HEK293 (cell line): ENCODE results near the gene CUL3.

Experiments used
- CTCF ChIA-PET: fragments of 350-600 bp; formaldehyde crosslinking; extraction: SDS; loops from one replicate; lab custom pipeline; 2021; ENCODE audit warnings: antibody characterized with exemption; lab: Yijun Ruan, JAX
- POLR2A ChIA-PET: fragments of 300-600 bp; formaldehyde crosslinking; extraction: SDS; loops from one replicate; lab custom pipeline; 2020; ENCODE audit warnings: antibody characterized with exemption, inconsistent platforms; lab: Yijun Ruan, JAX
- H3K27ac ChIP-seq: fragments of 200-500 bp; sonication (Bioruptor generic); 2 replicates; pipeline ENCODE4 v1.5.1; 2014; ENCODE audit warnings: low read depth, low read length, control low read depth, inconsistent platforms; ENCODE audit errors: extremely low read depth
- H3K36me3 ChIP-seq, 2 experiments: fragments of 200-500 bp in 1 of 2; sonication (Bioruptor generic) in 1 of 2; 1 replicate in 1 of 2; 2 replicates in 1 of 2; pipeline ENCODE4 v1.5.1; 2014 to 2017; ENCODE audit warnings: inconsistent platforms in 2 of 2, low read length in 2 of 2; ENCODE audit not compliant: control insufficient read depth in 2 of 2, insufficient read depth in 1 of 2
- H3K4me1 ChIP-seq: fragments of 200-500 bp; sonication (Bioruptor generic); 2 replicates; pipeline ENCODE4 v1.5.1; 2014; ENCODE audit warnings: mild to moderate bottlenecking, low read length, inconsistent platforms; ENCODE audit not compliant: control insufficient read depth, insufficient read depth
- H3K4me3 ChIP-seq: 2 replicates; pipeline ENCODE4 v1.5.1; 2011; ENCODE audit warnings: low read depth, mild to moderate bottlenecking, control low read depth, low read length, moderate library complexity
- H3K9me3 ChIP-seq: fragments of 200-500 bp; sonication (Bioruptor generic); 2 replicates; pipeline ENCODE4 v1.5.1; 2014; ENCODE audit warnings: low read depth, low read length, inconsistent platforms; ENCODE audit not compliant: control insufficient read depth, insufficient read depth
- BCL11B ChIP-seq: fragments of 450-650 bp; formaldehyde crosslinking; IDR thresholded peaks from 2 replicates; pipeline ENCODE4 v1.5.1; 2016; ENCODE audit warnings: low read depth, missing biosample characterization, missing genetic modification characterization
- GLIS2 ChIP-seq: fragments of 450-650 bp; formaldehyde crosslinking; IDR thresholded peaks from 2 replicates; pipeline ENCODE4 v1.5.1; 2016; ENCODE audit warnings: missing biosample characterization, missing genetic modification characterization
- HOXA7 ChIP-seq: sonication (generic); formaldehyde crosslinking; IDR thresholded peaks from 2 replicates; pipeline ENCODE4 v1.8.1; 2022; ENCODE audit warnings: missing genetic modification reagents, borderline replicate concordance
- KLF8 ChIP-seq: fragments of 450-650 bp; formaldehyde crosslinking; IDR thresholded peaks from 2 replicates; pipeline ENCODE4 v1.5.1; 2016; ENCODE audit warnings: missing biosample characterization, missing genetic modification characterization
- KLF9 ChIP-seq: fragments of 450-650 bp; formaldehyde crosslinking; IDR thresholded peaks from 2 replicates; pipeline ENCODE4 v1.5.1; 2016; ENCODE audit warnings: missing biosample characterization, missing genetic modification characterization, low read depth
- ZBTB17 ChIP-seq: fragments of 450-650 bp; formaldehyde crosslinking; IDR thresholded peaks from 2 replicates; pipeline ENCODE4 v1.5.1; 2016; ENCODE audit warnings: missing biosample characterization, missing genetic modification characterization
- ZEB2 ChIP-seq: fragments of 450-650 bp; formaldehyde crosslinking; IDR thresholded peaks from 2 replicates; pipeline ENCODE4 v1.5.1; 2016; ENCODE audit warnings: missing biosample characterization, missing genetic modification characterization
- ZFP41 ChIP-seq: fragments of 450-650 bp; formaldehyde crosslinking; IDR thresholded peaks from 2 replicates; pipeline ENCODE4 v1.5.1; 2016; ENCODE audit warnings: missing biosample characterization, missing genetic modification characterization, borderline replicate concordance
- ZNF157 ChIP-seq: fragments of 450-650 bp; formaldehyde crosslinking; IDR thresholded peaks from 2 replicates; pipeline ENCODE4 v1.5.1; 2016; ENCODE audit warnings: missing biosample characterization, missing genetic modification characterization
- ZNF175 ChIP-seq: fragments of 450-650 bp; formaldehyde crosslinking; IDR thresholded peaks from 2 replicates; pipeline ENCODE4 v1.5.1; 2016; ENCODE audit warnings: missing biosample characterization, missing genetic modification characterization
- ZNF202 ChIP-seq: fragments of 450-650 bp; formaldehyde crosslinking; IDR thresholded peaks from 2 replicates; pipeline ENCODE4 v1.5.1; 2016; ENCODE audit warnings: missing biosample characterization, missing genetic modification characterization, borderline replicate concordance
- ZNF23 ChIP-seq: fragments of 450-650 bp; formaldehyde crosslinking; IDR thresholded peaks from 2 replicates; pipeline ENCODE4 v1.5.1; 2016; ENCODE audit warnings: missing biosample characterization, missing genetic modification characterization, borderline replicate concordance
- ZNF292 ChIP-seq: fragments of 450-650 bp; formaldehyde crosslinking; IDR thresholded peaks from 2 replicates; pipeline ENCODE4 v1.5.1; 2016; ENCODE audit warnings: low read depth, missing biosample characterization, missing genetic modification characterization, borderline replicate concordance
- ZNF324 ChIP-seq: fragments of 450-650 bp; formaldehyde crosslinking; IDR thresholded peaks from 2 replicates; pipeline ENCODE4 v1.5.1; 2016; ENCODE audit warnings: missing biosample characterization, missing genetic modification characterization
- ZNF37A ChIP-seq: fragments of 450-650 bp; IDR thresholded peaks from 2 replicates; pipeline ENCODE4 v1.5.1; 2018; ENCODE audit warnings: missing biosample characterization, missing genetic modification characterization
- ZNF416 ChIP-seq: fragments of 450-650 bp; formaldehyde crosslinking; IDR thresholded peaks from 2 replicates; pipeline ENCODE4 v1.5.1; 2016; ENCODE audit warnings: missing biosample characterization, missing genetic modification characterization
- ZNF544 ChIP-seq: fragments of 450-650 bp; formaldehyde crosslinking; IDR thresholded peaks from 2 replicates; pipeline ENCODE4 v1.5.0; 2017; ENCODE audit warnings: missing biosample characterization, missing genetic modification characterization
- ZNF571 ChIP-seq: fragments of 450-650 bp; formaldehyde crosslinking; IDR thresholded peaks from 2 replicates; pipeline ENCODE4 v1.5.0; 2017; ENCODE audit warnings: missing biosample characterization, missing genetic modification characterization
- ZNF585B ChIP-seq: fragments of 450-650 bp; formaldehyde crosslinking; IDR thresholded peaks from 2 replicates; pipeline ENCODE4 v1.5.1; 2016; ENCODE audit warnings: missing biosample characterization, missing genetic modification characterization
- ZNF600 ChIP-seq: fragments of 450-650 bp; formaldehyde crosslinking; IDR thresholded peaks from 2 replicates; pipeline ENCODE4 v1.5.1; 2016; ENCODE audit warnings: missing biosample characterization, missing genetic modification characterization
- ZNF658 ChIP-seq: fragments of 450-650 bp; formaldehyde crosslinking; IDR thresholded peaks from 2 replicates; pipeline ENCODE4; 2016; ENCODE audit warnings: missing biosample characterization, missing genetic modification characterization
- ZNF707 ChIP-seq: fragments of 450-650 bp; formaldehyde crosslinking; IDR thresholded peaks from 2 replicates; pipeline ENCODE4 v1.5.1; 2016; ENCODE audit warnings: missing biosample characterization, missing genetic modification characterization
- ZNF747 ChIP-seq: fragments of 450-650 bp; formaldehyde crosslinking; IDR thresholded peaks from 2 replicates; pipeline ENCODE4 v1.5.1; 2016; ENCODE audit warnings: missing biosample characterization, missing genetic modification characterization
- ZNF777 ChIP-seq: fragments of 450-650 bp; formaldehyde crosslinking; IDR thresholded peaks from 2 replicates; pipeline ENCODE4 v1.5.1; 2017; ENCODE audit warnings: missing biosample characterization, missing genetic modification characterization, borderline replicate concordance
- ZNF792 ChIP-seq: fragments of 450-650 bp; formaldehyde crosslinking; IDR thresholded peaks from 2 replicates; pipeline ENCODE4 v1.5.1; 2016; ENCODE audit warnings: missing biosample characterization, missing genetic modification characterization
- ZNF830 ChIP-seq: fragments of 450-650 bp; IDR thresholded peaks from 2 replicates; pipeline ENCODE4 v1.5.0; 2018; ENCODE audit warnings: missing biosample characterization, missing genetic modification characterization, low read depth, mild to moderate bottlenecking, moderate library complexity
- TF ChIP-seq, protein P1 (sequence below): fragments of 450-650 bp; formaldehyde crosslinking; IDR thresholded peaks from 2 replicates; pipeline ENCODE4 v1.5.1; 2016; ENCODE audit warnings: missing biosample characterization, missing genetic modification characterization
- TF ChIP-seq, protein P2 (sequence below): fragments of 450-650 bp; formaldehyde crosslinking; IDR thresholded peaks from 2 replicates; pipeline ENCODE4 v1.5.1; 2016; ENCODE audit warnings: missing biosample characterization, missing genetic modification characterization
- TF ChIP-seq, protein P3 (sequence below): fragments of 450-650 bp; formaldehyde crosslinking; conservative IDR thresholded peaks from 2 replicates; pipeline ENCODE4 v1.5.1; 2016; ENCODE audit warnings: low read depth, missing biosample characterization, missing genetic modification characterization

Gene CUL3

DNA sequence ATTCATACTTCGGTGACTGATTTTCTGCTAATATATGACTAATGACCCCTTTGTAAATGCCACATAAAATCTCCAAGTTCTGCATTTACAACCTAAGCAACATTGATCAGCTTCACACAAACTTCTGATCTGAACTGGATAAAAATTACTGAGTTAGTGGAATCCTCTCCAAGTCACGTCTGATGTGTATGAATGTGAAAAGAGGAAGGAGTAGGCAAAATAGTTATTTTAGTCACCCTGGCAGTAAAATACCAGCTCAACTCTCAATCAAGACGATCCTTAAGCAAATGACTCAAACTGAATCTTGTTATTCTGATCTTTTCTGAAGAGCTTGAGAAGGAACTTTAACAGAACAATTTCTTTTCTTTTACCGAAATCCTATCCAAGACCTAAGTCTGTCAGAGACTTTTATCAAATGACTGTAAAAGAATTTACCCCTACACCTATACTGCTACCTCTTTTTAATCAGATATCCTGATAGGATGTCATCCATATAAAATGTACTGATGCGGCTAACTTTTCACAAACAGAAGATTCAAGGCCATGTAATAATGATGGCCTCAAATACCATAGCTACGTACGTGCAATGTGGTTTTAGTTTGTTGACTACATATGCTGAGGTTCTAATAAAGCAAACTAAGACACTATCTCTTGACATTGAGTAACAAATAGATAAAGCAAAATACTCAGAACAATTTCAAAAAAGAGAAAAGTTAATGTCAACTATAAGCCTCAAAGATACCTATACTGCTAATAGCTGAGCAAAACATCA is 23.7 kb downstream of the CUL3 start (continued):
- TF ChIP-seq BCL11B (tag by site-specific recombination) (no peak), KLF9 (no peak), ZNF37A (tag by site-specific recombination) (no peak), ZNF830 (tag by site-specific recombination) (no peak)
- TF ChIP-seq, protein P1, sequence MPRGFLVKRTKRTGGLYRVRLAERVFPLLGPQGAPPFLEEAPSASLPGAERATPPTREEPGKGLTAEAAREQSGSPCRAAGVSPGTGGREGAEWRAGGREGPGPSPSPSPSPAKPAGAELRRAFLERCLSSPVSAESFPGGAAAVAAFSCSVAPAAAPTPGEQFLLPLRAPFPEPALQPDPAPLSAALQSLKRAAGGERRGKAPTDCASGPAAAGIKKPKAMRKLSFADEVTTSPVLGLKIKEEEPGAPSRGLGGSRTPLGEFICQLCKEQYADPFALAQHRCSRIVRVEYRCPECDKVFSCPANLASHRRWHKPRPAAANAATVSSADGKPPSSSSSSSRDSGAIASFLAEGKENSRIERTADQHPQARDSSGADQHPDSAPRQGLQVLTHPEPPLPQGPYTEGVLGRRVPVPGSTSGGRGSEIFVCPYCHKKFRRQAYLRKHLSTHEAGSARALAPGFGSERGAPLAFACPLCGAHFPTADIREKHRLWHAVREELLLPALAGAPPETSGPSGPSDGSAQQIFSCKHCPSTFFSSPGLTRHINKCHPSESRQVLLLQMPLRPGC: no peak

DNA sequence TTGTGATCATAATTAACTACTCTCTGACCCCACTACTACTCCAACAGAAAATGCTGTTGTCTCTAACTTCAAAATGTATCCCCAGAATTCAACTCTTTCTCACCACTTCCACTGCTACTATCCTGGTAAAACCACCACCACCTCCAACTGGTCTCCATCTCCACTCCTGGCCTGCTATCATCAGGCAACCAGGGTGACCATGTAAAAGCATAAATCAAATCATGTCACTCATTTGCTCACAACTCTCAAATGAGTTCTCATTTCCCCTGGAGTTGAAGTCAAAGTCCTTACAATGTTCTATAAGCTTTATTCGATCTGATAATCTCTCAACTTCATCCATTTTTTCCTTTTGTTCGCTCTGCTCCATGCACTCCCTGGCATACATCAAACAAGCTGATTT is 24.6 kb downstream of the CUL3 start:
- TF ChIP-seq ZNF157 (tag by site-specific recombination): no peak
- TF ChIP-seq ZNF292 (tag by site-specific recombination): no peak
- no peak for TF ChIP-seq ZEB2 (tag by site-specific recombination)
- TF ChIP-seq ZNF571 (tag by site-specific recombination): no peak
- TF ChIP-seq ZNF202: no peak
- no peak for TF ChIP-seq ZNF792 (tag by site-specific recombination)
- TF ChIP-seq ZFP41 (tag by site-specific recombination): no peak
- TF ChIP-seq ZNF585B (tag by site-specific recombination): no peak
- TF ChIP-seq ZNF324 (tag by site-specific recombination): no peak
- TF ChIP-seq ZNF544 (tag by site-specific recombination): no peak
- no peak for TF ChIP-seq ZNF600
- TF ChIP-seq ZNF416 (tag by site-specific recombination): no peak
- no peak for TF ChIP-seq ZNF747
- no peak for TF ChIP-seq HOXA7 (CRISPR knock-in tag)
- TF ChIP-seq ZNF707 (tag by site-specific recombination): no peak
- TF ChIP-seq KLF8 (tag by site-specific recombination): no peak
- TF ChIP-seq GLIS2 (tag by site-specific recombination): no peak
- no peak for TF ChIP-seq ZBTB17 (tag by site-specific recombination)
- no peak overlapping the region for H3K27ac ChIP-seq
- no peaks in the 10 kb centered on the region; a peak in 1 of 3 replicates for H3K36me3 ChIP-seq
- peaks cover 16% of the 10 kb centered on the region; the same call in 1 of the 2 replicates for H3K4me1 ChIP-seq
- ChIA-PET CTCF (no interaction called here), POLR2A (no interaction called here)
- H3K9me3 ChIP-seq: no peaks in the 10 kb centered on the region
- no peak overlapping the region for H3K4me3 ChIP-seq

DNA sequence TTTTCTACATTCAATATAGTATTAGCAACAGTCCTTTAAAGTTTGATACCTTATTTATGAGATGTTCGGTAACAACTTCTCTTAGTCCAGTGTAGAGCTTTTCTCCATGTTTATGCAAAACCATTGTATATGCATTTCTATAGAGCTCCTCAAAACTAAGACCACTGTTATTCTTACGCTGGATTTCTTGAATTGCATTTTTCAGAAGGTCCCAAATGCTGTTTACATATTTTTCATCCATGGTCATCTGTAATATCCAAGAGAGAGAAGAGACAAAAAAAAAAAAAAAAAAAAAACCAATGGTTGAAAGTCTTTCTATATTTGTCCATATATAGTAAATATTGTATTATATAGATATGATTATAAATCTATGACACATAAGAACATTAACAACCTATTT is 27.6 kb downstream of the CUL3 start:
- POLR2A ChIA-PET: no interaction called here
- Histone ChIP-seq H3K36me3 (peaks cover 0 to 16% of the 10 kb centered on the region in 2 experiments; a peak in 2 of 3 replicates), H3K27ac (no peak overlapping the region), H3K4me1 (no peaks in the 10 kb centered on the region; the same call in 1 of the 2 replicates), H3K9me3 (no peaks in the 10 kb centered on the region), H3K4me3 (no peak overlapping the region)
- CTCF ChIA-PET: no interaction called here
- TF ChIP-seq ZNF777 (tag by site-specific recombination) (no peak), ZNF175 (tag by site-specific recombination) (no peak), ZNF571 (tag by site-specific recombination) (no peak), ZNF792 (tag by site-specific recombination) (no peak), ZNF23 (no peak), ZNF658 (no peak)
- TF ChIP-seq, protein P2, sequence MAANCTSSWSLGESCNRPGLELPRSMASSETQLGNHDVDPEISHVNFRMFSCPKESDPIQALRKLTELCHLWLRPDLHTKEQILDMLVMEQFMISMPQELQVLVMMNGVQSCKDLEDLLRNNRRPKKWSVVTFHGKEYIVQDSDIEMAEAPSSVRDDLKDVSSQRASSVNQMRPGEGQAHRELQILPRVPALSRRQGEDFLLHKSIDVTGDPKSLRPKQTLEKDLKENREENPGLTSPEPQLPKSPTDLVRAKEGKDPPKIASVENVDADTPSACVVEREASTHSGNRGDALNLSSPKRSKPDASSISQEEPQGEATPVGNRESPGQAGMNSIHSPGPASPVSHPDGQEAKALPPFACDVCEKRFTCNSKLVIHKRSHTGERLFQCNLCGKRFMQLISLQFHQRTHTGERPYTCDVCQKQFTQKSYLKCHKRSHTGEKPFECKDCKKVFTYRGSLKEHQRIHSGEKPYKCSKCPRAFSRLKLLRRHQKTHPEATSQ (tag by site-specific recombination): no peak
- TF ChIP-seq, protein P3, sequence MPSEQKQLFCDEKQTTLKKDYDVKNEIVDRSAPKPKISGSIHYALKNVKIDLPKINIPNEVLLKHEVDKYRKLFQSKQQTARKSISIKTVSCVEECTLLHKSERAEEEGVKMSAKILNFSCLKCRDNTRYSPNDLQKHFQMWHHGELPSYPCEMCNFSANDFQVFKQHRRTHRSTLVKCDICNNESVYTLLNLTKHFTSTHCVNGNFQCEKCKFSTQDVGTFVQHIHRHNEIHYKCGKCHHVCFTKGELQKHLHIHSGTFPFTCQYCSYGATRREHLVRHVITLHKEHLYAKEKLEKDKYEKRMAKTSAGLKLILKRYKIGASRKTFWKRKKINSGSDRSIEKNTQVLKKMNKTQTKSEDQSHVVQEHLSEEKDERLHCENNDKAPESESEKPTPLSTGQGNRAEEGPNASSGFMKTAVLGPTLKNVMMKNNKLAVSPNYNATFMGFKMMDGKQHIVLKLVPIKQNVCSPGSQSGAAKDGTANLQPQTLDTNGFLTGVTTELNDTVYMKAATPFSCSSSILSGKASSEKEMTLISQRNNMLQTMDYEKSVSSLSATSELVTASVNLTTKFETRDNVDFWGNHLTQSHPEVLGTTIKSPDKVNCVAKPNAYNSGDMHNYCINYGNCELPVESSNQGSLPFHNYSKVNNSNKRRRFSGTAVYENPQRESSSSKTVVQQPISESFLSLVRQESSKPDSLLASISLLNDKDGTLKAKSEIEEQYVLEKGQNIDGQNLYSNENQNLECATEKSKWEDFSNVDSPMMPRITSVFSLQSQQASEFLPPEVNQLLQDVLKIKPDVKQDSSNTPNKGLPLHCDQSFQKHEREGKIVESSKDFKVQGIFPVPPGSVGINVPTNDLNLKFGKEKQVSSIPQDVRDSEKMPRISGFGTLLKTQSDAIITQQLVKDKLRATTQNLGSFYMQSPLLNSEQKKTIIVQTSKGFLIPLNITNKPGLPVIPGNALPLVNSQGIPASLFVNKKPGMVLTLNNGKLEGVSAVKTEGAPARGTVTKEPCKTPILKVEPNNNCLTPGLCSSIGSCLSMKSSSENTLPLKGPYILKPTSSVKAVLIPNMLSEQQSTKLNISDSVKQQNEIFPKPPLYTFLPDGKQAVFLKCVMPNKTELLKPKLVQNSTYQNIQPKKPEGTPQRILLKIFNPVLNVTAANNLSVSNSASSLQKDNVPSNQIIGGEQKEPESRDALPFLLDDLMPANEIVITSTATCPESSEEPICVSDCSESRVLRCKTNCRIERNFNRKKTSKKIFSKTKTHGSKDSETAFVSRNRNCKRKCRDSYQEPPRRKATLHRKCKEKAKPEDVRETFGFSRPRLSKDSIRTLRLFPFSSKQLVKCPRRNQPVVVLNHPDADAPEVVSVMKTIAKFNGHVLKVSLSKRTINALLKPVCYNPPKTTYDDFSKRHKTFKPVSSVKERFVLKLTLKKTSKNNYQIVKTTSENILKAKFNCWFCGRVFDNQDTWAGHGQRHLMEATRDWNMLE (tag by site-specific recombination): no peak
